Measurements from ENCODE around the gene CNTNAP2.

The CNTNAP2 gene

GRCh38 chr7:148214101-148214500, 2097.5 kb downstream of the CNTNAP2 start:
- no peak for DNase-seq (ENCODE audit: low spot score)

- DNase-seq (ENCODE audit: low spot score): no peak
These were observed 2102.0 kb downstream of the CNTNAP2 start for GRCh38 chr7:148218603-148219002.

- no peak for DNase-seq (ENCODE audit: low spot score)
These were observed 2106.1 kb downstream of the CNTNAP2 start for GRCh38 chr7:148222721-148223120.

- no peak for DNase-seq (ENCODE audit: low spot score)
These were observed 2106.6 kb downstream of the CNTNAP2 start for GRCh38 chr7:148223160-148223559.

- DNase-seq (ENCODE audit: low spot score): no peak
These were observed 2107.1 kb downstream of the CNTNAP2 start for GRCh38 chr7:148223738-148224137.

- no peak for DNase-seq (ENCODE audit: low spot score)
These were observed 2113.7 kb downstream of the CNTNAP2 start for GRCh38 chr7:148230296-148230695.

- DNase-seq (ENCODE audit: low spot score): no peak
These were observed 2114.3 kb downstream of the CNTNAP2 start for GRCh38 chr7:148230883-148231282.

- DNase-seq (ENCODE audit: low spot score): no peak
These were observed 2116.2 kb downstream of the CNTNAP2 start for GRCh38 chr7:148232784-148233183.

- no peak for DNase-seq (ENCODE audit: low spot score)
These were observed 2118.1 kb downstream of the CNTNAP2 start for GRCh38 chr7:148234715-148235114.

- DNase-seq (ENCODE audit: low spot score): no peak
These were observed 2122.2 kb downstream of the CNTNAP2 start for GRCh38 chr7:148238761-148239325.

- no peak for DNase-seq (ENCODE audit: low spot score)
These were observed 2125.2 kb downstream of the CNTNAP2 start for GRCh38 chr7:148241700-148242293.

- peak; percentile 72 for DNase-seq (ENCODE audit: low spot score)
These were observed 2125.8 kb downstream of the CNTNAP2 start for GRCh38 chr7:148242294-148242821.

- DNase-seq (ENCODE audit: low spot score): no peak
These were observed 2128.8 kb downstream of the CNTNAP2 start for GRCh38 chr7:148245381-148245780.

- DNase-seq (ENCODE audit: low spot score): no peak
These were observed 2137.0 kb downstream of the CNTNAP2 start for GRCh38 chr7:148253629-148254028.

- DNase-seq (ENCODE audit: low spot score): no peak
These were observed 2138.7 kb downstream of the CNTNAP2 start for GRCh38 chr7:148255333-148255732.

- DNase-seq (ENCODE audit: low spot score): no peak
These were observed 2139.8 kb downstream of the CNTNAP2 start for GRCh38 chr7:148256433-148256832.

- no peak for DNase-seq (ENCODE audit: low spot score)
These were observed 2144.0 kb downstream of the CNTNAP2 start for GRCh38 chr7:148260599-148260998.

GRCh38 chr7:148261523-148261922, 2144.9 kb downstream of the CNTNAP2 start:
- DNase-seq (ENCODE audit: low spot score): no peak

GRCh38 chr7:148261996-148262688, 2145.5 kb downstream of the CNTNAP2 start:
- no peak for DNase-seq (ENCODE audit: low spot score)

GRCh38 chr7:148262721-148263229, 2146.2 kb downstream of the CNTNAP2 start:
- peak; percentile 81 for DNase-seq (ENCODE audit: low spot score)

- DNase-seq (ENCODE audit: low spot score): peak; percentile 54
These were observed 2148.4 kb downstream of the CNTNAP2 start for GRCh38 chr7:148264933-148265557.

- DNase-seq (ENCODE audit: low spot score): no peak
These were observed 2149.3 kb downstream of the CNTNAP2 start for GRCh38 chr7:148265896-148266295.

GRCh38 chr7:148266795-148267194, 2150.2 kb downstream of the CNTNAP2 start:
- no peak for DNase-seq (ENCODE audit: low spot score)
